Measurements from ENCODE around the gene MYL9. TPM values are rescaled to one million over a fixed set of nuclear protein-coding genes. Genes with fewer than 3 reads are reported as not detected.

MYL9 gene
- total and polyA plus RNA-seq, 2 experiments from 2014 or later = 29.7 to 100 TPM

GRCh38 chr20:36496707-36497669, 44.3 kb upstream of the MYL9 start (continued):
- TF ChIP-seq, protein P1, sequence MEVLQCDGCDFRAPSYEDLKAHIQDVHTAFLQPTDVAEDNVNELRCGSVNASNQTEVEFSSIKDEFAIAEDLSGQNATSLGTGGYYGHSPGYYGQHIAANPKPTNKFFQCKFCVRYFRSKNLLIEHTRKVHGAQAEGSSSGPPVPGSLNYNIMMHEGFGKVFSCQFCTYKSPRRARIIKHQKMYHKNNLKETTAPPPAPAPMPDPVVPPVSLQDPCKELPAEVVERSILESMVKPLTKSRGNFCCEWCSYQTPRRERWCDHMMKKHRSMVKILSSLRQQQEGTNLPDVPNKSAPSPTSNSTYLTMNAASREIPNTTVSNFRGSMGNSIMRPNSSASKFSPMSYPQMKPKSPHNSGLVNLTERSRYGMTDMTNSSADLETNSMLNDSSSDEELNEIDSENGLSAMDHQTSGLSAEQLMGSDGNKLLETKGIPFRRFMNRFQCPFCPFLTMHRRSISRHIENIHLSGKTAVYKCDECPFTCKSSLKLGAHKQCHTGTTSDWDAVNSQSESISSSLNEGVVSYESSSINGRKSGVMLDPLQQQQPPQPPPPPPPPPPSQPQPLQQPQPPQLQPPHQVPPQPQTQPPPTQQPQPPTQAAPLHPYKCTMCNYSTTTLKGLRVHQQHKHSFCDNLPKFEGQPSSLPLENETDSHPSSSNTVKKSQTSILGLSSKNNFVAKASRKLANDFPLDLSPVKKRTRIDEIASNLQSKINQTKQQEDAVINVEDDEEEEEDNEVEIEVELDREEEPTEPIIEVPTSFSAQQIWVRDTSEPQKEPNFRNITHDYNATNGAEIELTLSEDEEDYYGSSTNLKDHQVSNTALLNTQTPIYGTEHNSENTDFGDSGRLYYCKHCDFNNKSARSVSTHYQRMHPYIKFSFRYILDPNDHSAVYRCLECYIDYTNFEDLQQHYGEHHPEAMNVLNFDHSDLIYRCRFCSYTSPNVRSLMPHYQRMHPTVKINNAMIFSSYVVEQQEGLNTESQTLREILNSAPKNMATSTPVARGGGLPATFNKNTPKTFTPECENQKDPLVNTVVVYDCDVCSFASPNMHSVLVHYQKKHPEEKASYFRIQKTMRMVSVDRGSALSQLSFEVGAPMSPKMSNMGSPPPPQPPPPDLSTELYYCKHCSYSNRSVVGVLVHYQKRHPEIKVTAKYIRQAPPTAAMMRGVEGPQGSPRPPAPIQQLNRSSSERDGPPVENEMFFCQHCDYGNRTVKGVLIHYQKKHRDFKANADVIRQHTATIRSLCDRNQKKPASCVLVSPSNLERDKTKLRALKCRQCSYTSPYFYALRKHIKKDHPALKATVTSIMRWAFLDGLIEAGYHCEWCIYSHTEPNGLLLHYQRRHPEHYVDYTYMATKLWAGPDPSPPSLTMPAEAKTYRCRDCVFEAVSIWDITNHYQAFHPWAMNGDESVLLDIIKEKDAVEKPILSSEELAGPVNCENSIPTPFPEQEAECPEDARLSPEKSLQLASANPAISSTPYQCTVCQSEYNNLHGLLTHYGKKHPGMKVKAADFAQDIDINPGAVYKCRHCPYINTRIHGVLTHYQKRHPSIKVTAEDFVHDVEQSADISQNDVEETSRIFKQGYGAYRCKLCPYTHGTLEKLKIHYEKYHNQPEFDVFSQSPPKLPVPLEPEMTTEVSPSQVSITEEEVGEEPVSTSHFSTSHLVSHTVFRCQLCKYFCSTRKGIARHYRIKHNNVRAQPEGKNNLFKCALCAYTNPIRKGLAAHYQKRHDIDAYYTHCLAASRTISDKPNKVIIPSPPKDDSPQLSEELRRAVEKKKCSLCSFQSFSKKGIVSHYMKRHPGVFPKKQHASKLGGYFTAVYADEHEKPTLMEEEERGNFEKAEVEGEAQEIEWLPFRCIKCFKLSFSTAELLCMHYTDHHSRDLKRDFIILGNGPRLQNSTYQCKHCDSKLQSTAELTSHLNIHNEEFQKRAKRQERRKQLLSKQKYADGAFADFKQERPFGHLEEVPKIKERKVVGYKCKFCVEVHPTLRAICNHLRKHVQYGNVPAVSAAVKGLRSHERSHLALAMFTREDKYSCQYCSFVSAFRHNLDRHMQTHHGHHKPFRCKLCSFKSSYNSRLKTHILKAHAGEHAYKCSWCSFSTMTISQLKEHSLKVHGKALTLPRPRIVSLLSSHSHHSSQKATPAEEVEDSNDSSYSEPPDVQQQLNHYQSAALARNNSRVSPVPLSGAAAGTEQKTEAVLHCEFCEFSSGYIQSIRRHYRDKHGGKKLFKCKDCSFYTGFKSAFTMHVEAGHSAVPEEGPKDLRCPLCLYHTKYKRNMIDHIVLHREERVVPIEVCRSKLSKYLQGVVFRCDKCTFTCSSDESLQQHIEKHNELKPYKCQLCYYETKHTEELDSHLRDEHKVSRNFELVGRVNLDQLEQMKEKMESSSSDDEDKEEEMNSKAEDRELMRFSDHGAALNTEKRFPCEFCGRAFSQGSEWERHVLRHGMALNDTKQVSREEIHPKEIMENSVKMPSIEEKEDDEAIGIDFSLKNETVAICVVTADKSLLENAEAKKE (CRISPR knock-in tag; IDR thresholded peaks at IDR 0.05) = no peak
- TF ChIP-seq STAT1 (IDR thresholded peaks at IDR 0.05; ENCODE audit: unreplicated experiment) (no peak), ZNF331 (CRISPR knock-in tag; IDR thresholded peaks at IDR 0.05; ENCODE audit: low read depth) (no peak), JUNB (IDR thresholded peaks at IDR 0.05; ENCODE audit: unreplicated experiment) (no peak), EZH2phosphoT487 (IDR thresholded peaks at IDR 0.05; ENCODE audit: unreplicated experiment) (no peak)

GRCh38 chr20:36497856-36498255, 43.5 kb upstream of the MYL9 start:
- H3K4me1 Mint-ChIP-seq = no peaks in the 10 kb centered on the region; the same call in 1 of the 3 replicates
- Histone ChIP-seq H3K9me2 (ENCODE audit: insufficient read depth) (no peaks in the 10 kb centered on the region), H3K4me2 (no peak overlapping the region), H2AFZ (no peak overlapping the region), H3K4me3 (no peak overlapping the region), H4K20me1 (replicated peaks; ENCODE audit: insufficient read depth) (peaks cover 14% of the 10 kb centered on the region), H3F3A (replicated peaks; ENCODE audit: low read depth) (no peaks in the 10 kb centered on the region), H3K36me3 (ENCODE audit: insufficient read depth) (no peaks in the 10 kb centered on the region; the same call in 1 of the 2 replicates), H3K4me1 (ENCODE audit: insufficient read depth) (no peaks in the 10 kb centered on the region), H3K79me2 (replicated peaks; ENCODE audit: insufficient read depth) (peaks cover 8% of the 10 kb centered on the region; the same call in 1 of the 2 replicates), H3K27me3 (ENCODE audit: insufficient read depth) (no peaks in the 10 kb centered on the region), H3K27ac (ENCODE audit: low read depth) (no peak overlapping the region)
- DNase-seq (ENCODE audit: low spot score) (no peak), ATAC-seq (no peak)
- H3K27ac Mint-ChIP-seq = no peak overlapping the region
- peaks cover 35% of the 10 kb centered on the region for H3K36me3 Mint-ChIP-seq (ENCODE audit: low read depth)
- peaks cover 10% of the 10 kb centered on the region for H3K27me3 Mint-ChIP-seq (ENCODE audit: insufficient read depth, low read depth, poor library complexity)
- no peak overlapping the region for H3K4me3 Mint-ChIP-seq
- no peaks in the 10 kb centered on the region for H3K9me3 Mint-ChIP-seq
- no peak for TF ChIP-seq NANOG (IDR thresholded peaks at IDR 0.05; ENCODE audit: borderline replicate concordance)
- TF ChIP-seq POLR2AphosphoS5 (IDR thresholded peaks at IDR 0.05; ENCODE audit: low read depth) = no peak
- TF ChIP-seq, protein P2, sequence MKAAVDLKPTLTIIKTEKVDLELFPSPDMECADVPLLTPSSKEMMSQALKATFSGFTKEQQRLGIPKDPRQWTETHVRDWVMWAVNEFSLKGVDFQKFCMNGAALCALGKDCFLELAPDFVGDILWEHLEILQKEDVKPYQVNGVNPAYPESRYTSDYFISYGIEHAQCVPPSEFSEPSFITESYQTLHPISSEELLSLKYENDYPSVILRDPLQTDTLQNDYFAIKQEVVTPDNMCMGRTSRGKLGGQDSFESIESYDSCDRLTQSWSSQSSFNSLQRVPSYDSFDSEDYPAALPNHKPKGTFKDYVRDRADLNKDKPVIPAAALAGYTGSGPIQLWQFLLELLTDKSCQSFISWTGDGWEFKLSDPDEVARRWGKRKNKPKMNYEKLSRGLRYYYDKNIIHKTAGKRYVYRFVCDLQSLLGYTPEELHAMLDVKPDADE (IDR thresholded peaks at IDR 0.05) = no peak
- no peak for TF ChIP-seq REST (IDR thresholded peaks at IDR 0.05; ENCODE audit: unreplicated experiment)
- no peak for TF ChIP-seq CREB1 (CRISPR knock-in tag; IDR thresholded peaks at IDR 0.05; ENCODE audit: low read depth)
- no peak for TF ChIP-seq EZH2phosphoT487 (IDR thresholded peaks at IDR 0.05; ENCODE audit: unreplicated experiment)
- no peak for TF ChIP-seq CTCF (conservative IDR thresholded peaks at IDR 0.05; ENCODE audit: low read depth in 2 of 2)

All from GM23338 (cell line).